GM12878 (cell line): ENCODE measurements around the gene GPR107. TPM values are rescaled to one million over a fixed set of nuclear protein-coding genes. Genes with fewer than 3 reads are reported as not detected.

Experiments used
- ATAC-seq: fragments of 200-7000 bp; cut with Tn5 transposase; 3 replicates; pipeline ENCODE4 v1.9.1; 2020; ENCODE audit warnings: mild to moderate bottlenecking, moderate library complexity
- BruUV-seq: library from RNA; stranded (reverse); fragments of 400-500 nt; replicated peaks from 2 replicates; lab custom pipeline; 2021; lab: Mats Ljungman, UMichigan
- CTCF ChIA-PET: fragments of 300-600 bp; sonication (Branson Sonifier 250); formaldehyde crosslinking; extraction: SDS; loops from one replicate; lab custom pipeline; 2021; ENCODE audit warnings: inconsistent platforms; lab: Yijun Ruan, JAX
- POLR2A ChIA-PET: fragments of 350-600 bp; formaldehyde crosslinking; extraction: SDS; loops from one replicate; lab custom pipeline; 2021; ENCODE audit warnings: inconsistent platforms; lab: Charles Lee
- RAD21 ChIA-PET: fragments of 300-600 bp; sonication (Branson Sonifier 250); formaldehyde crosslinking; loops from one replicate; lab custom pipeline; 2023; ENCODE audit warnings: antibody characterized with exemption; ENCODE audit not compliant: unreplicated experiment; lab: Charles Lee
- SMC1A ChIA-PET: fragments of 300-600 bp; sonication (Branson Sonifier 250); formaldehyde crosslinking; loops from one replicate; lab custom pipeline; 2023; ENCODE audit not compliant: unreplicated experiment, uncharacterized antibody; lab: Charles Lee
- DNase-seq: peaks from one replicate; pipeline ENCODE4 v3.0.0-alpha.2; 2011; ENCODE audit warnings: low read depth, low spot score
- FAIRE-seq: peaks from 3 replicates; lab custom pipeline; 2011; peaks lifted over from hg19 to GRCh38; lab: Jason Lieb, UNC
- H2AFZ ChIP-seq: 2 replicates; pipeline ENCODE4 v1.6.0; 2011; ENCODE audit warnings: low read depth, low read length, control low read depth; ENCODE audit not compliant: control insufficient read depth
- H3K27ac ChIP-seq: 2 replicates; pipeline ENCODE4 v1.5.1; 2011; ENCODE audit warnings: control low read depth; ENCODE audit not compliant: control insufficient read depth, insufficient read depth
- H3K27me3 ChIP-seq, 2 experiments: replicated peaks in 1 of 2; 2 replicates each; pipeline versions ENCODE4 v1.6.0 to v1.6.1; 2011; ENCODE audit warnings: low read length in 1 of 2; ENCODE audit not compliant: control insufficient read depth in 2 of 2, insufficient read depth in 2 of 2
- H3K36me3 ChIP-seq, 2 experiments: 2 replicates each; pipeline ENCODE4 v1.5.1; 2011; ENCODE audit warnings: low read length in 1 of 2; ENCODE audit not compliant: control insufficient read depth in 2 of 2, insufficient read depth in 2 of 2
- H3K4me1 ChIP-seq: 2 replicates; pipeline ENCODE4 v1.6.1; 2011; ENCODE audit warnings: mild to moderate bottlenecking, low read length, moderate library complexity, mixed read lengths; ENCODE audit not compliant: control insufficient read depth, insufficient read depth
- H3K4me2 ChIP-seq: 2 replicates; pipeline ENCODE4 v1.6.0; 2011; ENCODE audit warnings: control low read depth; ENCODE audit not compliant: control insufficient read depth, insufficient read depth
- H3K4me3 ChIP-seq: fragments of 200-600 bp; sonication (generic); 2 replicates; pipeline ENCODE4 v1.5.1; 2016
- H3K79me2 ChIP-seq: 2 replicates; pipeline ENCODE4 v1.6.0; 2011; ENCODE audit warnings: low read length; ENCODE audit not compliant: control insufficient read depth, insufficient read depth
- H3K9ac ChIP-seq: 2 replicates; pipeline ENCODE4 v1.8.0; 2011; ENCODE audit warnings: low read length, control low read depth, mixed read lengths; ENCODE audit not compliant: control insufficient read depth, insufficient read depth
- H3K9me3 ChIP-seq: replicated peaks from 3 replicates; pipeline ENCODE4 v1.5.1; 2011; ENCODE audit warnings: mild to moderate bottlenecking, low read length; ENCODE audit not compliant: control insufficient read depth, insufficient read depth
- H4K20me1 ChIP-seq: 2 replicates; pipeline ENCODE4 v1.6.0; 2011; ENCODE audit not compliant: control insufficient read depth, insufficient read depth
- NFXL1 ChIP-seq: fragments of 450-650 bp; IDR thresholded peaks from 2 replicates; pipeline ENCODE4 v1.6.1; 2017; ENCODE audit warnings: antibody characterized with exemption, mild to moderate bottlenecking, borderline replicate concordance
- SPI1 ChIP-seq: IDR thresholded peaks from 2 replicates; pipeline ENCODE4 v1.6.1; 2011; ENCODE audit warnings: low read depth, mild to moderate bottlenecking, low read length, moderate library complexity, borderline replicate concordance; ENCODE audit not compliant: insufficient read depth
- STAT3 ChIP-seq: IDR thresholded peaks from 2 replicates; pipeline ENCODE4 v1.6.1; 2011; ENCODE audit warnings: low read depth, low read length, improper control_type of control experiment
- YY1 ChIP-seq: IDR thresholded peaks from 2 replicates; pipeline ENCODE4 v1.6.1; 2011; ENCODE audit warnings: low read depth, mild to moderate bottlenecking, low read length
- ZNF217 ChIP-seq: fragments of 450-650 bp; IDR thresholded peaks from 2 replicates; pipeline ENCODE4 v1.6.1; 2017; ENCODE audit warnings: antibody characterized with exemption, mild to moderate bottlenecking
- WGBS: methylation state at CpG from one replicate; pipeline ENCODE4 v1.1.6; 2016; ENCODE audit warnings: low lambda C conversion rate; ENCODE audit not compliant: insufficient replicate concordance, insufficient coverage; ENCODE audit errors: missing lambda C conversion rate; 5-methylcytosine and 5-hydroxymethylcytosine counted together
- in situ Hi-C: fragments of 300-500 bp; cut with MboI; formaldehyde crosslinking; loops from 9 replicates; pipeline ENCODE4 v1.14.3; 2018; ENCODE audit warnings: mixed read lengths
- intact Hi-C: fragments of 100-400 bp; cut with micrococcal nuclease; formaldehyde crosslinking; loops from one replicate; pipeline ENCODE4 v1.14.2; 2022; ENCODE audit not compliant: unreplicated experiment
- polyA plus RNA-seq, 11 experiments: library from polyadenylated mRNA; depleted of rRNA in 4 of 11; unstranded in 6 of 11; stranded (reverse) in 5 of 11; fragments of >200 nt; fragmentation: Nextera tagmentation in 4 of 11; fragmentation: Illumina TruSeq in 1 of 11; extraction: Ambion mirVana in 4 of 11; extraction: Trizol in 1 of 11; gene quantifications; 1 replicate in 1 of 11; 2 replicates in 10 of 11; pipeline versions ENCODE4 v1.2.1 to v1.2.3, GENCODE V29; 2011 to 2016; ENCODE audit warnings: inconsistent platforms in 2 of 11, missing spikeins in 2 of 11, low read depth in 1 of 11
- total RNA-seq, 4 experiments: library from RNA; depleted of rRNA in 3 of 4; stranded (reverse); fragments of >200 nt in 3 of 4; fragmentation: Illumina TruSeq in 1 of 4; extraction: Trizol in 1 of 4; gene quantifications; 2 replicates each; pipeline versions ENCODE4 v1.2.1 to v1.2.3, GENCODE V29; 2013 to 2021

GPR107 gene
- total and polyA plus RNA-seq, 10 of the 15 experiments (the other 5 are each of a cell fraction or from before 2014, with no cell fraction given): 2.7 to 21.4 (median 10.6) TPM

DNA sequence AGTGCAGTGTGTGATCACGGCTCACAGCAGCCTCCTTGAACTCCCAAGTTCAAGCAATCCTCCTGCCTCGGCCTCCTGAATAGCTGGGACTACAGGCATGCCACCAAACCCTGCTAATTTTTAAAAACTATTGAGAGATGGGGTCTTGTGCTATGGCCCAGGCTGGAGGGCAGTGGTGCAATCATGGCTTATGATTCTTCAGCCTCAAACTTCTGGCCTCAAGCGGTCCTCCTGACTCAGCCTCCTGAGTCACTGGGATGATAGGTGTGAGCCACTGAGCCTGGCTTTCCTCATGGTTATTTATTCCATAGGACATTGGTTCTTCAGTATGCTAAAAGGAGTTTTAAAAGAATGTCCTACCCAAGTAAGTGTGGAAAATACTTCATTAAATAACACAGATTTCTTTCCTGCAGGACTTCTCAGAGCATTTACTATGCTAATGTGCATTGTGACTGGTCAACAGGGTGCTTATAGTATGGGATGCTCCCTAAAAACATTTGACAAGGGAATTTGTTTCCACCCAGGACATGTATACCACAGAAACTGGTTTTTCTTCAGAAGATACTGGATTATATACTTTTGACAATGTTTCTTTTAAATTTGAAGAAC, 107.3 kb downstream of the GPR107 start:
- TF ChIP-seq NFXL1: no peak
- H4K20me1 ChIP-seq: no peaks in the 10 kb centered on the region
- no TSS peak for BruUV-seq
- ATAC-seq (no peak), FAIRE-seq (no peak), DNase-seq (no peak)
- H3K9ac ChIP-seq: no peak overlapping the region
- POLR2A ChIA-PET: no interaction called here
- no peak overlapping the region for H3K4me3 ChIP-seq
- WGBS: 17% methylated on average over 3 of the region's 3 CpGs
- no peaks in the 10 kb centered on the region for H3K4me1 ChIP-seq
- H3K4me2 ChIP-seq: no peak overlapping the region
- no peaks in the 10 kb centered on the region for H3K79me2 ChIP-seq
- in situ Hi-C loops (no loop called here), intact Hi-C loops (no loop called here)
- H3K27me3 ChIP-seq: no peaks in the 10 kb centered on the region; a peak in 1 of 4 replicates
- no peaks in the 10 kb centered on the region for H3K9me3 ChIP-seq
- no peak overlapping the region for H3K27ac ChIP-seq
- CTCF ChIA-PET: no interaction called here
- SMC1A ChIA-PET: no interaction called here
- no peaks in the 10 kb centered on the region for H3K36me3 ChIP-seq
- no peak overlapping the region for H2AFZ ChIP-seq
- RAD21 ChIA-PET: no interaction called here

DNA sequence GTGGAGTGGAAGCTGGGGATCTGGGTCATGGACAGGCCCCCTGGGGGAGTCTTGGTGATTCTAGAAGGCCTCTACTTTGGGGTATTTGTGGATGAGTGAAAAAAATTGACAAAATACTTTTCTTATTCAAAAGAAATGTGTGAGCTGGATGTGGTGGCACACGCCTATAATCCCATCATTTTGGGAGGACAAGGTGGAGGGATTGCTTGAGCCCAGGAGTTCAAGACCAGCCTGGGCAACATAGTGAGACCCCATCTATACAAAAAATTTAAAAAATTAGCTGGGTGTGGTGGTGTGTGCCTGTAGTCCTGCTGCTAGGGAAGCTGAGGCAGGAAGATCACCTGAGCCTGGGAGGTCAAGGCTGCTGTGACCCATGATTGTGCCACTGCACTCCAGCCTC, 111.9 kb downstream of the GPR107 start:
- ATAC-seq: no peak
- in situ Hi-C loops (no loop called here), intact Hi-C loops (no loop called here)
- ChIA-PET POLR2A (interaction anchor here (0.7 kb wide), 1 partner anchor 242 kb away, joined by 5 read pairs; no protein-coding TSS in a partner anchor), CTCF (no interaction called here), RAD21 (no interaction called here), SMC1A (no interaction called here)
- TF ChIP-seq STAT3 (no peak), SPI1 (no peak), YY1 (no peak), ZNF217 (no peak)
- H3K9me3 ChIP-seq: no peaks in the 10 kb centered on the region
- no peaks in the 10 kb centered on the region for H3K36me3 ChIP-seq
- no peaks in the 10 kb centered on the region for H3K79me2 ChIP-seq
- no peak overlapping the region for H3K9ac ChIP-seq
- H3K27me3 ChIP-seq: peaks cover 0 to 1% of the 10 kb centered on the region in 2 experiments; a peak in 2 of 4 replicates
- no peak for DNase-seq
- no peaks in the 10 kb centered on the region for H4K20me1 ChIP-seq
- no peaks in the 10 kb centered on the region for H3K4me1 ChIP-seq
- H3K27ac ChIP-seq: no peak overlapping the region
- no TSS peak for BruUV-seq
- no peak overlapping the region for H2AFZ ChIP-seq
- 0% methylated on average over 1 of the region's 1 CpG for WGBS
- H3K4me2 ChIP-seq: no peak overlapping the region
- no peak overlapping the region for H3K4me3 ChIP-seq
- no peak for FAIRE-seq
